T-helper 17 cell (primary cell): ENCODE measurements around the gene TTC21A. TPM values are rescaled to one million over a fixed set of nuclear protein-coding genes. Genes with fewer than 3 reads are reported as not detected.

Source experiments
- ATAC-seq: fragments of 150-1000 bp; cut with Tn5 transposase; 2 replicates; pipeline ENCODE4 v1.10.0; 2021; ENCODE audit warnings: mild to moderate bottlenecking, moderate library complexity
- DNase-seq, 3 donors: peaks; one replicate each; pipeline versions ENCODE4 v3.0.0 to v3.0.0-alpha.2; 2020 to 2021
- H3K9me3 ChIP-seq: one replicate; pipeline ENCODE4 v1.7.0; 2013; ENCODE audit warnings: low read length, mild to moderate bottlenecking; ENCODE audit not compliant: control insufficient read depth, poor library complexity, severe bottlenecking
- H3K27ac Mint-ChIP-seq: one replicate; pipeline ENCODE4 v1.8.0; 2022; ENCODE audit warnings: mild to moderate bottlenecking, moderate library complexity, mixed read lengths
- H3K27me3 Mint-ChIP-seq: one replicate; pipeline ENCODE4 v1.8.0; 2022; ENCODE audit warnings: mixed read lengths
- H3K36me3 Mint-ChIP-seq: one replicate; pipeline ENCODE4 v1.8.0; 2022; ENCODE audit warnings: low read depth, mixed read lengths
- H3K4me1 Mint-ChIP-seq: one replicate; pipeline ENCODE4 v1.8.0; 2022; ENCODE audit warnings: mild to moderate bottlenecking, mixed read lengths
- H3K4me3 Mint-ChIP-seq: one replicate; pipeline ENCODE4 v1.8.0; 2022; ENCODE audit warnings: mild to moderate bottlenecking, moderate library complexity, mixed read lengths
- total RNA-seq, 4 donors: library from RNA in 2 of 4; stranded (reverse) in 2 of 4; gene quantifications; one replicate each; pipeline ENCODE4 v1.2.3 and lab custom pipeline; 2022 to 2026

TTC21A gene
- total RNA-seq, 2 donors from 2014 or later = 3.5 to 12.3 TPM

DNA sequence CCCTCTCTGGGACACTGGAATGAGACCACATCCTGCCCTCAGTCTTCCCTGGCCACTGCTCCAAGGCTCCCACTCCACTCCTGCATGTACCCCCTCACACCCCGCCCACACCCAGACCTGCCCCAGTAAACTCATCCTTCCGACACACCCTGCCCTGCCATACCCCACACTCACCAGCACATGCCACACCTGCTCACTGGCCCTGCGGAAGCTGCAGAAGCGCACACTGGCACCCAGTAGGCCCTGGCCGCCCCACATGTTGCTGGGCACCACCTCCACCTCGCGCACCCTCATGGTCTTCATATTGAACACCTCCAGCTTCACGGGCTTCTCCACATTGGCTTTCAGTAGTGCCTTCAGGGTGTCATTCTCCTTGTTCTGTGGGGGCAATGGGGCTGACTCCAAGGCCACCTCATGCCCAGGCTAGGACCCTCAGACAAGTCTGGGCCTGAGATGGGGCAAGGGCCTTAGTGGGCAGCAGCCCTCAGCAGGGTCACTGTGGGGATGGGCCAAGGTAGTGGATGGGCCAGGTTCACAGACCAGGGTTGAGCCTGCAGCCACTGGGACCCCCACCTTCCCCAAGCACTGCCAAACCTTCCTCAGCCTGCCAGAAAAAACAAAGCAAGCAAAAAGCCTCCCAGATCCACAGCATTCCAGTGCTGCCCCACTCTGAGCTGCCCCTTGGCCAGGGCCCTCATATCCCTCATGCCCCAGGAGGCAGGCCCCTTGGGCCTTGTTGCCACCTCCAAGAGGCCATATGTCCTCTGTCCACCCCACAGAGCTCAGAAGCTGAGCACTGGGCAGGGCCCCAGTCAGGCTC is 4.8 kb upstream of the TTC21A start:
- peaks cover 40% of the 10 kb centered on the region for H3K4me1 Mint-ChIP-seq
- DNase-seq = no peak
- H3K27me3 Mint-ChIP-seq = no peaks in the 10 kb centered on the region
- no peak for ATAC-seq
- H3K9me3 ChIP-seq = no peaks in the 10 kb centered on the region
- peak overlapping the region; percentile 99 for H3K27ac Mint-ChIP-seq
- peaks cover 1% of the 10 kb centered on the region for H3K36me3 Mint-ChIP-seq
- H3K4me3 Mint-ChIP-seq = peak overlapping the region; percentile 25

DNA sequence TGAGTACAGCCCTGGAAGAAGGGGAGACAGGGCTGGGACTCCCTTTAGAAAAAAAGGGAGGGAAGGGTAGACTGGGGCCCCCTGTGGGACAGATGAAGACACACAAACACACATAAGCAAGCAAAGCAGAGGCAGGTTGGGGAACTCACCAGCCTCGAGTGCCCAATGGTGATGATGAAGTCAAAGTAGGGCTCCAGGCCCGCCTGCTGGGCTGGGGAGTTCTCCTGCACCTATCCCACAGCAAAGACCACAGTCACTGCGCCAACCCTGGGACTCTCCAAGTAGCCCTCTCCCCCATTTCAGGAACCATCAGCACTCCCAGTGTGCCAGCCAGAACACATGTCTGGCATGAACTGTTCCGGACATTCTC is 4.2 kb upstream of the TTC21A start:
- H3K4me1 Mint-ChIP-seq = peaks cover 46% of the 10 kb centered on the region

DNA sequence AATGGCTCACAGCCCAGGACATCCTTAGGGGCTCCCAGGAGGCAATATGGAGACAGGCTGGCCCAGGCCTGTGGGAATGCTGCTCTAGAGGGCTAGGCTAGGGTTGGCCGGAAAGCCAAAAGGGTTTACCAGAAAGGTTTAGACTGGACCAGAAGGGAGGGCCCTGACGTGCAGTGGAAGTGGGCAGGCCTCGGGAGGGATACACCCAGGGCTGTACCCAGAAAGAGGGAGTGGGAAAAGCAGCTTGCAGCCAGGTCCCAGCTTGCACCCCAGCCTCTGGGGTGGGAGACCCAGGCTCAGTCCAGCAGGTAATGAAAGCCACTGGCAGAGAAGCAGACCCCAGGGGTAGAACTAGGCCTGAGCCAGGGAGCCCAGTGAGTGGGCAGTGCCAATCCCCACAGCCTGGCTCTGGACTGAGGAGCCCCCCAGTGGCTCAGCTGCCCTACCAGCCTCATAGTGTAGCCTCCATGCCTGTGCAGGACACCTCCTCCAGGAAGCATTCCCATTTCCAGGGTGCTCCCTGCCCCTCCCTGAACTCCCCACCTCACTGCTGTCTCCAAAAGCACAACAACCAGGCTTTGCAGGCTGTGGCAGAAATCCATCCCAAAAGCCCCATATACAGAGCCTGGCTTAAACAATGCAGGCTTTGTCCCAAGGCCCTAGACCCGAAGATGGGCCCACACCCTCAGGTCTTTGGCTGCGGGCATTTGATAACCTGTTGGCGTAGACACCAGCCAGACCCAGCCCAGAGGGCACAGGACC is 3.5 kb upstream of the TTC21A start:
- H3K9me3 ChIP-seq = no peaks in the 10 kb centered on the region
- Mint-ChIP-seq H3K27ac (peak overlapping the region; percentile 99), H3K4me3 (peak overlapping the region; percentile 62), H3K36me3 (peaks cover 6% of the 10 kb centered on the region), H3K27me3 (no peaks in the 10 kb centered on the region), H3K4me1 (peaks cover 53% of the 10 kb centered on the region)
- no peak for ATAC-seq
- DNase-seq = no peak

More for the DNA sequence above, 4.2 kb upstream of the TTC21A start:
- H3K4me3 Mint-ChIP-seq = peak overlapping the region; percentile 62
- peaks cover 6% of the 10 kb centered on the region for H3K36me3 Mint-ChIP-seq
- H3K27ac Mint-ChIP-seq = peak overlapping the region; percentile 99
- no peaks in the 10 kb centered on the region for H3K9me3 ChIP-seq
- no peaks in the 10 kb centered on the region for H3K27me3 Mint-ChIP-seq
- DNase-seq (no peak), ATAC-seq (no peak)

GRCh38 chr3:39104961-39105686 is 2.4 kb upstream of the TTC21A start:
- peak overlapping the region; percentile 89 for H3K4me3 Mint-ChIP-seq
- no peak for DNase-seq

GRCh38 chr3:39105687-39106063 is 1.8 kb upstream of the TTC21A start:
- DNase-seq (no peak), ATAC-seq (no peak)
- no peaks in the 10 kb centered on the region for H3K27me3 Mint-ChIP-seq
- H3K9me3 ChIP-seq = no peaks in the 10 kb centered on the region
- peaks cover 60% of the 10 kb centered on the region for H3K4me1 Mint-ChIP-seq
- H3K4me3 Mint-ChIP-seq = peak overlapping the region; percentile 89
- H3K36me3 Mint-ChIP-seq = peaks cover 6% of the 10 kb centered on the region
- H3K27ac Mint-ChIP-seq = peak overlapping the region; percentile 99

More at GRCh38 chr3:39104961-39105686, 2.4 kb upstream of the TTC21A start:
- no peaks in the 10 kb centered on the region for H3K9me3 ChIP-seq
- Mint-ChIP-seq H3K27ac (peak overlapping the region; percentile 99), H3K27me3 (no peaks in the 10 kb centered on the region), H3K36me3 (peaks cover 6% of the 10 kb centered on the region), H3K4me1 (peaks cover 58% of the 10 kb centered on the region)
- ATAC-seq = no peak

GRCh38 chr3:39106281-39106811 is 1.1 kb upstream of the TTC21A start:
- Mint-ChIP-seq H3K27me3 (no peaks in the 10 kb centered on the region), H3K4me1 (peaks cover 57% of the 10 kb centered on the region), H3K4me3 (peak overlapping the region; percentile 89), H3K36me3 (peaks cover 6% of the 10 kb centered on the region), H3K27ac (peak overlapping the region; percentile 99)
- no peak for DNase-seq
- no peak for ATAC-seq
- no peaks in the 10 kb centered on the region for H3K9me3 ChIP-seq

- H3K36me3 Mint-ChIP-seq = peaks cover 8% of the 10 kb centered on the region
- H3K27me3 Mint-ChIP-seq = no peaks in the 10 kb centered on the region
- peak overlapping the region; percentile 89 for H3K4me3 Mint-ChIP-seq
- ATAC-seq (peak; percentile 14), DNase-seq (no peak)
- no peaks in the 10 kb centered on the region for H3K9me3 ChIP-seq
- peak overlapping the region; percentile 99 for H3K27ac Mint-ChIP-seq
- peaks cover 56% of the 10 kb centered on the region for H3K4me1 Mint-ChIP-seq
Observed at GRCh38 chr3:39106851-39107387, 561 bp upstream of the TTC21A start.

DNA sequence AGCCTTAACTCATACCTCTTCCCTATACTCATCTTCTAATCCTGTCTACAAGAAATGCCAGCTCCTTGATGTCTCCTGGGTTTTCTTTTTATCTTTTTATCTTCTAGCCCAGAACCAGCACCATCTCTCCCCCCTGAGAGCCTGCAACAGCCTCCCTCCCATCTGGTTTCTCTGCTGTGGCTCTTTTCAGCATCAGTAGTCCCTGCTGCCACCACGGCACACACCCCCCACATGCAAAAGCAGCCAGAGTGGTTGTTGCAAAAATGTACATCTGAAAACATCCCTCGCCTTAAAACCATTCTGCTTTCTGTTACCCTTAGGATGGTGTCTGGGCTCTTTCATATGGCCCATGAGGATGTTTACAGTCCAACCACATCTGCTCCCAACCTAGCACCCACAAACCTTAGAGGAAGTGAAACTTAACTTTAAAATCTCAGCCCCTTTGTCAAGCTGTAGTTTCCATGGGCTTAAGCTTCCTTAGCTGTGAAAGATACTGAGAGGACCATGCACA is 775 bp downstream of the TTC21A start:
- no peaks in the 10 kb centered on the region for H3K27me3 Mint-ChIP-seq
- H3K36me3 Mint-ChIP-seq = peaks cover 9% of the 10 kb centered on the region
- peak overlapping the region; percentile 99 for H3K27ac Mint-ChIP-seq
- ATAC-seq (peak; percentile 54), DNase-seq (no peak)
- no peaks in the 10 kb centered on the region for H3K9me3 ChIP-seq
- H3K4me1 Mint-ChIP-seq = peaks cover 46% of the 10 kb centered on the region
- H3K4me3 Mint-ChIP-seq = peak overlapping the region; percentile 100

GRCh38 chr3:39109086-39109485 is 1.6 kb downstream of the TTC21A start:
- Mint-ChIP-seq H3K27ac (peak overlapping the region; percentile 99), H3K4me3 (peak overlapping the region; percentile 100), H3K27me3 (no peaks in the 10 kb centered on the region), H3K36me3 (peaks cover 9% of the 10 kb centered on the region), H3K4me1 (peaks cover 46% of the 10 kb centered on the region)
- DNase-seq = no peak
- H3K9me3 ChIP-seq = no peaks in the 10 kb centered on the region
- ATAC-seq = no peak

- no peaks in the 10 kb centered on the region for H3K9me3 ChIP-seq
- H3K27ac Mint-ChIP-seq = no peak overlapping the region
- H3K27me3 Mint-ChIP-seq = no peaks in the 10 kb centered on the region
- H3K36me3 Mint-ChIP-seq = peaks cover 9% of the 10 kb centered on the region
- no peak for ATAC-seq
- H3K4me1 Mint-ChIP-seq = peaks cover 44% of the 10 kb centered on the region
- no peak for DNase-seq
- H3K4me3 Mint-ChIP-seq = no peak overlapping the region
Observed at GRCh38 chr3:39110041-39110639, 2.7 kb downstream of the TTC21A start.

DNA sequence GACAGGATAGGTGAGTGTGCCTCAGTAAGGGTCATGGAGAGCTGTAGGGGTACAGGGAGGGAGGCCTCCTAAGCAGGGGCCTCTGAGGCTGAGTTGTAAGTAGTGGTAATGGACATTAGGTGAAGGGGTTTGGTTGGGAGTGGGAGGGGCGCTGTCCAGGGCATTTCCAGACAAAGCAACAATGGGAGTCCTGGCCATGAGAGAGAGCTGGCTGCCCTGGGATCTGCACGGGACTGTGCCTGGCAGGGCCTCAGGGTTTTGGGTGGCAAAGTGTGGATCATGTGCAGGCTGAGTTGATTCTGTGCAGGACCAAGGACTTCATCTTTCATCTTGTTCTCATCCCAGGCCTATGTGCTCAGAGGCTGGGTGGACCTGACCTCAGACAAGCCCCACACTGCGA is 4.6 kb downstream of the TTC21A start:
- no peak for DNase-seq
- Mint-ChIP-seq H3K4me1 (peaks cover 28% of the 10 kb centered on the region), H3K27ac (no peak overlapping the region), H3K4me3 (no peak overlapping the region), H3K27me3 (no peaks in the 10 kb centered on the region), H3K36me3 (peaks cover 9% of the 10 kb centered on the region)
- ATAC-seq = no peak
- no peaks in the 10 kb centered on the region for H3K9me3 ChIP-seq

DNA sequence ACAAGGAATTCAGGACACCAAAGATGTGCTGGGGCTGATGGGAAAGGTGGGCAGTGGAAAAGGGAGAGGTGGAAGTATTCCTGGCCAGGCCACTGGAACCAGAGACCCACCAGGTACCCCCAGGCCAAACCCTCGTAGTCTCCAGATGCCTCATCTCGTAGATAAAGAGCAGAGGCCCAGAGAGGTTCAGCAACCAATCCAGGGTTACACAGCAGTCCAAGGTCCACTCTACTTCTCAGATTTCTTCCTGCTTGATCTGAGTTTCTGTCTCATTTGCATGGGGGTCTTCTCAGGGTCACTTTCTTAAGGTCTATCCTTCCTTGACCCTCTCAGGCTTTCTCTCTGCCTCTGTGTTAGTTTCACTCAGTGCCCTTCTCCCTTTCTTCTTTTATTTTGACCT is 5.1 kb downstream of the TTC21A start:
- no peaks in the 10 kb centered on the region for H3K27me3 Mint-ChIP-seq
- peaks cover 28% of the 10 kb centered on the region for H3K4me1 Mint-ChIP-seq
- DNase-seq = no peak
- H3K36me3 Mint-ChIP-seq = peaks cover 9% of the 10 kb centered on the region
- no peak overlapping the region for H3K27ac Mint-ChIP-seq
- H3K9me3 ChIP-seq = no peaks in the 10 kb centered on the region
- H3K4me3 Mint-ChIP-seq = no peak overlapping the region
- ATAC-seq = no peak
